ENCODE results near the gene SMCR8. TPM values are rescaled to one million over a fixed set of nuclear protein-coding genes. Genes with fewer than 3 reads are reported as not detected.

Gene SMCR8
- polyA plus RNA-seq, 1 experiment = 9.2 TPM

DNA sequence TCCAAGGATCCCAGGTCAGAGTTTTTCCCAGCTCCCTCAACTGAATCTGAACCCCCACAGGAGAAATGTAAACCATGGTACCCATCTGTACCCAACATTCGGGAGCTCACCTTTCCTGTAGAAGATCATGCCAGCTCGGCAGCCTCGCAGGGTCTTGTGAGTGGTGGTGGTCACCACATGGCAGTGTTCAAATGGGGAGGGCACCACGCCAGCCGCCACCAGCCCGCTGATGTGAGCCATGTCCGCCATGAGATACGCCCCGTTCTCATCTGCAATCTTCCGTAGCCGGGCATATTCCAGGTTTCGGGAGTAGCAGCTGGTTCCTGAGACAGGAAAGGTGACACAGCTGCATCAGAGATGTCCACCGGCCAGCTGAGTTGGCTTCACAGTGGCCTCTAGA, 24.8 kb downstream of the SMCR8 start:
- TF ChIP-seq, protein P1, sequence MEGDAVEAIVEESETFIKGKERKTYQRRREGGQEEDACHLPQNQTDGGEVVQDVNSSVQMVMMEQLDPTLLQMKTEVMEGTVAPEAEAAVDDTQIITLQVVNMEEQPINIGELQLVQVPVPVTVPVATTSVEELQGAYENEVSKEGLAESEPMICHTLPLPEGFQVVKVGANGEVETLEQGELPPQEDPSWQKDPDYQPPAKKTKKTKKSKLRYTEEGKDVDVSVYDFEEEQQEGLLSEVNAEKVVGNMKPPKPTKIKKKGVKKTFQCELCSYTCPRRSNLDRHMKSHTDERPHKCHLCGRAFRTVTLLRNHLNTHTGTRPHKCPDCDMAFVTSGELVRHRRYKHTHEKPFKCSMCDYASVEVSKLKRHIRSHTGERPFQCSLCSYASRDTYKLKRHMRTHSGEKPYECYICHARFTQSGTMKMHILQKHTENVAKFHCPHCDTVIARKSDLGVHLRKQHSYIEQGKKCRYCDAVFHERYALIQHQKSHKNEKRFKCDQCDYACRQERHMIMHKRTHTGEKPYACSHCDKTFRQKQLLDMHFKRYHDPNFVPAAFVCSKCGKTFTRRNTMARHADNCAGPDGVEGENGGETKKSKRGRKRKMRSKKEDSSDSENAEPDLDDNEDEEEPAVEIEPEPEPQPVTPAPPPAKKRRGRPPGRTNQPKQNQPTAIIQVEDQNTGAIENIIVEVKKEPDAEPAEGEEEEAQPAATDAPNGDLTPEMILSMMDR (IDR thresholded peaks at IDR 0.05; ENCODE audit: insufficient read depth, low read depth, low read length) = no peak
- ChIA-PET CTCF (no interaction called here), POLR2A (no interaction called here)
- DNase-seq (ENCODE audit: low read depth) = no peak
- H3K4me3 ChIP-seq (ENCODE audit: low read depth, low read length) = no peak overlapping the region
- no peaks in the 10 kb centered on the region for H3K27me3 ChIP-seq (ENCODE audit: control insufficient read depth, insufficient read depth, low read length)
- no peaks in the 10 kb centered on the region; the same call in 1 of the 2 replicates for H3K36me3 ChIP-seq (ENCODE audit: control insufficient read depth, insufficient read depth, low read length)

DNA sequence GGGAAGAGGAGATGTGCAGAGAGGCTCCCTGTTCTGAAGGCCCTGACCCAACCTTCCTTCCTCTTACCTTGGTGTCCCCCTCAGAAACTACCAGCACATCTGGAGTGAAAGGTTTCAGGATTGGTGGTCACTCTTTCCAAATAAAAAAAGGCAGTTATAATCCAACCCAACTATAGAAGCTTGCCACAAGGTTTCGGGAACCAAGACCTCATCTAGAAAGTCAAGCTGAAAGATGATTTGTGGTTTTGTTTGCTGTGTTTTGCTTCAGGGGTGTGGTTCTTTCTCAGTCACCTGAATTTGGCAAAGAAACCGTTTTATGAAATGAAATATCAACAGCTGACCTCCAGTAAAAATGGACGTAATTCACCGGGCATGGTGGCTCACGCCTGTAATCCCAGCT, 28.9 kb downstream of the SMCR8 start:
- no peaks in the 10 kb centered on the region for H3K27me3 ChIP-seq (ENCODE audit: control insufficient read depth, insufficient read depth, low read length)
- POLR2A ChIA-PET = no interaction called here
- peaks cover 2% of the 10 kb centered on the region; the same call in 1 of the 2 replicates for H3K36me3 ChIP-seq (ENCODE audit: control insufficient read depth, insufficient read depth, low read length)
- H3K4me3 ChIP-seq (ENCODE audit: low read depth, low read length) = no peak overlapping the region
- CTCF ChIA-PET = interaction anchor here (1.0 kb wide), 1 partner anchor 24 kb away, joined by 3 read pairs; no protein-coding TSS in a partner anchor
- no peak for DNase-seq (ENCODE audit: low read depth)
- TF ChIP-seq, protein P1 (IDR thresholded peaks at IDR 0.05; ENCODE audit: insufficient read depth, low read depth, low read length) = no peak

DNA sequence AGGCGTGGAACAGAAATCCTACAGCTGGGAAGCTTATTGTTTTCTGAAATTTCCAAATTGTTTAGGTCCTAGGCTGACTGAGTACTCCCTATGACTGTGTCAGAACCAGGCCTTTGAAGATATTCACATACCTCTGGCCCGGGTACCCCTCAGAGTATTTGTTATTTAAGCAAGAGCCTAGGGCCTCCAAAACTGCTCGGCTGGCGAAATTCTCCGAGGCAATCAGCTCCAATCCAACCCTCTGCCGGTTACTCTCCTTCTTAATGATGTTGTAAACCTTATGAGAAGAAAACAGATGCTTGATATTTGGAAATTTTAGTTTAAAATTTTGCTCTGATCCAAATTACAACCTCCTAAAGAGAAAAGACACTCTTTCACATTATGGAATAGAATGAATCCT, 38.4 kb downstream of the SMCR8 start:
- Histone ChIP-seq H3K27me3 (ENCODE audit: control insufficient read depth, insufficient read depth, low read length) (no peaks in the 10 kb centered on the region), H3K36me3 (ENCODE audit: control insufficient read depth, insufficient read depth, low read length) (peaks cover under 1% of the 10 kb centered on the region; the same call in 1 of the 2 replicates), H3K4me3 (ENCODE audit: low read depth, low read length) (no peak overlapping the region)
- DNase-seq (ENCODE audit: low read depth) = no peak
- POLR2A ChIA-PET = no interaction called here
- CTCF ChIA-PET = no interaction called here
- TF ChIP-seq, protein P1 (IDR thresholded peaks at IDR 0.05; ENCODE audit: insufficient read depth, low read depth, low read length) = no peak

DNA sequence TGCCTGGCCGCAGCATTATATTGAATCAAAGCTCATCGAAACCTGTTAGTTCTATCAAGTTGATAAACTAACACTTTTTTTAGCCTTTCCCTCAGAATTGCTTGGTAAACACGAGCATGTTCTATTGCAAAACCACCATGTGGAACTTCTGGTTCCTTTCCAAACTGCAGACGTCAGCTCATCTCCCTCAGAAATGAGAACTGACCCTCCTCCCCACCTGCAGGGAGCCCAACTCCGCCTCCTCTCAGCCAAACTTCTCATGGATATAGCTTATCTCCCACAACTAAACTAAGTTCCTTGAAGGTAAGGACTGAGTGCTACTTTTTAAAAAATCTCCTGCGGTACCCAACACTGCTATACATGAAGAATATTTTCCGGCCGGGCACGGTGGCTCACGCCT, 41.5 kb downstream of the SMCR8 start:
- ChIA-PET CTCF (no interaction called here), POLR2A (no interaction called here)
- TF ChIP-seq, protein P1 (IDR thresholded peaks at IDR 0.05; ENCODE audit: insufficient read depth, low read depth, low read length) = no peak
- H3K36me3 ChIP-seq (ENCODE audit: control insufficient read depth, insufficient read depth, low read length) = no peaks in the 10 kb centered on the region; the same call in 1 of the 2 replicates
- peak; percentile 8 for DNase-seq (ENCODE audit: low read depth)
- no peak overlapping the region for H3K4me3 ChIP-seq (ENCODE audit: low read depth, low read length)
- no peaks in the 10 kb centered on the region for H3K27me3 ChIP-seq (ENCODE audit: control insufficient read depth, insufficient read depth, low read length)

DNA sequence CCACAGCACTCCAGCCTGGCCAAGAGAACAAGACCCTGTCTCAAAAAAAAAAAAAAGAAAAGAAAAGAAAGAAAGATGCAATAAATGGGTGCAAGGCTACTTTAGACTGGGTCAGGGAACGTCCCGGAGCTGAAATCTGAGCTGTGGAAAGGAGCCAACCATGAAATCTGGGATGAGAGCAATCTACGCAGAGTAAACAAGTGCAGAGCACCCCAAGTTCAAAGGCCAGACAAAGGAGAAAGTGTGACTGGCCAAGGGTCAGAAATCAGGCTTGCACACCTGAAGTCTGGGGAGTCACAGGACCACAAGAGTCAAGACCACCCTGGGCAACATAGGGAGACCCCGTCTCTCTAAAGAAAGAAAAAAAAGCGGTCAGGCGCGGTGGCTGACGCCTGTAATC, 45.4 kb downstream of the SMCR8 start:
- DNase-seq (ENCODE audit: low read depth) = no peak
- Histone ChIP-seq H3K27me3 (ENCODE audit: control insufficient read depth, insufficient read depth, low read length) (no peaks in the 10 kb centered on the region), H3K4me3 (ENCODE audit: low read depth, low read length) (no peak overlapping the region), H3K36me3 (ENCODE audit: control insufficient read depth, insufficient read depth, low read length) (no peaks in the 10 kb centered on the region)
- ChIA-PET POLR2A (no interaction called here), CTCF (no interaction called here)
- TF ChIP-seq, protein P1 (IDR thresholded peaks at IDR 0.05; ENCODE audit: insufficient read depth, low read depth, low read length) = no peak
